ENCODE results near the gene ATP5F1B. TPM values are rescaled to one million over a fixed set of nuclear protein-coding genes. Genes with fewer than 3 reads are reported as not detected.

Gene ATP5F1B
- total RNA-seq = 100 to 1,000 TPM; 155 to 179 TPM

- H3K27ac ChIP-seq = peak within 1 kb of the TSS; percentile 83 to 93 (median 92)
- peaks cover 32% of the 10 kb centered on the region for H3K4me1 ChIP-seq
- WGBS, 2 donors = 1 to 3% methylated on average over 12 to 39 of the region's 39 CpGs
- H3K9me3 ChIP-seq = no peaks in the 10 kb centered on the region
- H3K4me3 ChIP-seq = peak within 1 kb of the TSS; percentile 25 to 98
- TF ChIP-seq, protein P1, sequence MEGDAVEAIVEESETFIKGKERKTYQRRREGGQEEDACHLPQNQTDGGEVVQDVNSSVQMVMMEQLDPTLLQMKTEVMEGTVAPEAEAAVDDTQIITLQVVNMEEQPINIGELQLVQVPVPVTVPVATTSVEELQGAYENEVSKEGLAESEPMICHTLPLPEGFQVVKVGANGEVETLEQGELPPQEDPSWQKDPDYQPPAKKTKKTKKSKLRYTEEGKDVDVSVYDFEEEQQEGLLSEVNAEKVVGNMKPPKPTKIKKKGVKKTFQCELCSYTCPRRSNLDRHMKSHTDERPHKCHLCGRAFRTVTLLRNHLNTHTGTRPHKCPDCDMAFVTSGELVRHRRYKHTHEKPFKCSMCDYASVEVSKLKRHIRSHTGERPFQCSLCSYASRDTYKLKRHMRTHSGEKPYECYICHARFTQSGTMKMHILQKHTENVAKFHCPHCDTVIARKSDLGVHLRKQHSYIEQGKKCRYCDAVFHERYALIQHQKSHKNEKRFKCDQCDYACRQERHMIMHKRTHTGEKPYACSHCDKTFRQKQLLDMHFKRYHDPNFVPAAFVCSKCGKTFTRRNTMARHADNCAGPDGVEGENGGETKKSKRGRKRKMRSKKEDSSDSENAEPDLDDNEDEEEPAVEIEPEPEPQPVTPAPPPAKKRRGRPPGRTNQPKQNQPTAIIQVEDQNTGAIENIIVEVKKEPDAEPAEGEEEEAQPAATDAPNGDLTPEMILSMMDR (IDR thresholded peaks at IDR 0.05) = peak in 2 of 7 experiments; percentile 1 to 3
- TF ChIP-seq POLR2A (IDR thresholded peaks at IDR 0.05) = peak; percentile 97 to 99 (median 99)
- ATAC-seq = peak; percentile 98
- intact Hi-C loops (cut with DNase I) = no loop called here
- H3K36me3 ChIP-seq (replicated peaks in 1 of 2; ENCODE audit: insufficient read depth in 1 of 2, low read depth in 2 of 2) = peaks cover 7 to 24% of the 10 kb centered on the region in 2 donors
- no peaks in the 10 kb centered on the region for H3K27me3 ChIP-seq
- peak; percentile 96 to 100 (median 98) for DNase-seq
Measured at GRCh38 chr12:56645717-56646446, at the start of gene ATP5F1B. TSS of gene ATP5F1B (minus strand) at chr12:56645984. CDS start at chr12:56645963, 21 bp downstream.

- Histone ChIP-seq H3K4me1 (peaks cover 3% of the 10 kb centered on the region), H3K27me3 (no peaks in the 10 kb centered on the region), H3K27ac (no peak overlapping the region), H3K4me3 (no peak overlapping the region), H3K36me3 (replicated peaks in 1 of 2; ENCODE audit: insufficient read depth in 1 of 2, low read depth in 2 of 2) (no peaks in the 10 kb centered on the region), H3K9me3 (no peaks in the 10 kb centered on the region)
- no peak for TF ChIP-seq POLR2A (IDR thresholded peaks at IDR 0.05)
- TF ChIP-seq, protein P1 (IDR thresholded peaks at IDR 0.05) = no peak
- 81 to 86% methylated on average over 5 of the region's 5 CpGs for WGBS, 2 donors
- intact Hi-C loops (cut with DNase I) = no loop called here
- ATAC-seq = no peak
- no peak for DNase-seq
Measured at GRCh38 chr12:56694161-56694560, 48.4 kb upstream of the ATP5F1B start.

GRCh38 chr12:56688846-56689109 is 43.0 kb upstream of the ATP5F1B start:
- peaks cover 17% of the 10 kb centered on the region for H3K4me1 ChIP-seq
- intact Hi-C loops (cut with DNase I) = no loop called here
- no peak for ATAC-seq

DNA sequence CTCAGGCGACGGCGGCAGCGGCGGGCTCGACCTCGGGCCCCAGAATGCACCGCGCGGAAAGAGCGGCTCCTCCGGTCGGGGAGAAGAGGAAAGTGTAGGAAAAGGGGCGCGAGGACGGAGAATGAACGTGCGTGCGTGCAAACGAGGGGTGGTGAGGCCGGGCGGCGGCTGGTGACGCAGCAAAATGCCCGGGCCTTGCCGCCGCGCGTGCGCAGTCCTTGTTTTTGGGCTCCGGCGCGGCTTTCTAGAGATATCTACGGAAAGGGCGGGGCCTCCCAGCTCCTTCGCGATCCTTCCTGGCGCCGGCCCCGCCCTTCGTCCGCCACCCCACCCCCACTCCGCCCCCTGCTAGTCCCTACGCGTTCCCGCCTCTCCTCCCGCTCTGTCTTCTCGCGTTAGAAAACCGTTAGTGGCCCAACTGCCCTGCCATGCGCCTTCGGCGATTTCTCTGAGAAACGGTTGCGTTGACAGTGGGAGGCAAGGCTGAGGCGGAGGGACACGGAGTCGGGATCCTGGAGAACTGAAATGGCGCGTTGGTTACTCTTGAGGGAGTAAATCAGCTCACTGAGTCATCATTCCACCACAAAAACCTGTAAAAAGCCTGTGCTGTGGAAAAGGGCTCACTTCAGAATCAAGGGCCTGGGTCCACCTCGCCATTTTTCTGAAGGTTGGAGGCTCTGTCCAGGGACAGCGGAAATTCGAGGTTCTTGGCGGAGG is 42.5 kb upstream of the ATP5F1B start, which contains the start of gene PTGES3:
PTGES3 (minus strand) TSS at position 156 of the 717 bp plus-strand sequence. CDS start 285 bp downstream, outside the sequence.
- TF ChIP-seq, protein P1 (IDR thresholded peaks at IDR 0.05) = no peak
- peak; percentile 93 to 97 (median 97) for TF ChIP-seq POLR2A (IDR thresholded peaks at IDR 0.05)
- ATAC-seq (peak; percentile 91), DNase-seq (peak; percentile 98 to 99 (median 98))
- H3K36me3 ChIP-seq (replicated peaks in 1 of 2; ENCODE audit: insufficient read depth in 1 of 2, low read depth in 2 of 2) = no peaks in the 10 kb centered on the region
- intact Hi-C loops (cut with DNase I) = no loop called here
- no peaks in the 10 kb centered on the region for H3K9me3 ChIP-seq
- H3K27me3 ChIP-seq = no peaks in the 10 kb centered on the region
- 0% methylated on average over 37 to 64 of the region's 64 CpGs for WGBS, 2 donors
- H3K27ac ChIP-seq = peak within 1 kb of the TSS; percentile 98 to 100 (median 99)
- H3K4me1 ChIP-seq = peaks cover 20% of the 10 kb centered on the region
- H3K4me3 ChIP-seq = peak within 1 kb of the TSS; percentile 63 to 79

More at GRCh38 chr12:56688846-56689109, 43.0 kb upstream of the ATP5F1B start:
- H3K27ac ChIP-seq = peak overlapping the region; percentile 87 to 100 (median 98)
- peak overlapping the region; percentile 10 to 16 for H3K4me3 ChIP-seq
- 1 to 2% methylated on average over 7 of the region's 7 CpGs for WGBS, 2 donors
- no peaks in the 10 kb centered on the region for H3K9me3 ChIP-seq
- no peak for DNase-seq
- no peaks in the 10 kb centered on the region for H3K27me3 ChIP-seq
- no peak for TF ChIP-seq POLR2A (IDR thresholded peaks at IDR 0.05)
- TF ChIP-seq, protein P1 (IDR thresholded peaks at IDR 0.05) = no peak
- H3K36me3 ChIP-seq (replicated peaks in 1 of 2; ENCODE audit: insufficient read depth in 1 of 2, low read depth in 2 of 2) = no peaks in the 10 kb centered on the region
